CD4-positive, alpha-beta memory T cell (primary cell): ENCODE measurements around the gene HIBADH. TPM values are rescaled to one million over a fixed set of nuclear protein-coding genes. Genes with fewer than 3 reads are reported as not detected.

Experiments used
- CTCF ChIA-PET: fragments of 350-600 bp; sonication (Branson Sonifier 250); formaldehyde crosslinking; loops from one replicate; lab custom pipeline; 2021; ENCODE audit warnings: inconsistent platforms; ENCODE audit not compliant: partially characterized antibody; lab: Charles Lee
- POLR2A ChIA-PET: fragments of 350-600 bp; sonication (Branson Sonifier 250); formaldehyde crosslinking; loops from one replicate; lab custom pipeline; 2021; ENCODE audit not compliant: partially characterized antibody; lab: Charles Lee
- DNase-seq, 5 donors: peaks; one replicate each; pipeline versions ENCODE4 v3.0.0 to v3.0.0-alpha.2; 2020 to 2022; ENCODE audit warnings: mixed read lengths in 1 of 5
- H3K27ac ChIP-seq: one replicate; pipeline ENCODE4 v1.7.0; 2013; ENCODE audit warnings: low read depth, low read length
- H3K27me3 ChIP-seq: 2 replicates; pipeline ENCODE4 v1.7.0; 2013; ENCODE audit warnings: mild to moderate bottlenecking, low read length, moderate library complexity; ENCODE audit not compliant: insufficient read depth
- H3K36me3 ChIP-seq: 2 replicates; pipeline ENCODE4 v1.7.0; 2013; ENCODE audit warnings: mild to moderate bottlenecking, low read length, moderate library complexity; ENCODE audit not compliant: insufficient read depth
- H3K4me1 ChIP-seq: 2 replicates; pipeline ENCODE4 v1.7.0; 2013; ENCODE audit warnings: mild to moderate bottlenecking, low read length, moderate library complexity; ENCODE audit not compliant: insufficient read depth
- H3K4me3 ChIP-seq, 2 donors: one replicate each; pipeline ENCODE4 v1.7.0; 2013; ENCODE audit warnings: low read length in 2 of 2, mild to moderate bottlenecking in 1 of 2
- H3K9me3 ChIP-seq, 2 donors: one replicate each; pipeline ENCODE4 v1.7.0; 2013; ENCODE audit warnings: low read length in 2 of 2, control low read depth in 1 of 2; ENCODE audit not compliant: control insufficient read depth in 1 of 2
- H3K27ac Mint-ChIP-seq, 7 donors: one replicate each; pipeline ENCODE4 v1.8.0; 2020 to 2021; ENCODE audit warnings: mixed read lengths in 7 of 7, mild to moderate bottlenecking in 6 of 7, inconsistent platforms in 3 of 7, moderate library complexity in 3 of 7
- H3K27me3 Mint-ChIP-seq, 2 donors: one replicate each; pipeline ENCODE4 v1.8.0; 2020 to 2021; ENCODE audit warnings: mixed read lengths in 2 of 2
- H3K36me3 Mint-ChIP-seq, 2 donors: one replicate each; pipeline ENCODE4 v1.8.0; 2020 to 2021; ENCODE audit warnings: mixed read lengths in 2 of 2, inconsistent platforms in 1 of 2, mild to moderate bottlenecking in 1 of 2
- H3K4me1 Mint-ChIP-seq, 4 donors: one replicate each; pipeline ENCODE4 v1.8.0; 2020 to 2021; ENCODE audit warnings: mixed read lengths in 4 of 4, mild to moderate bottlenecking in 1 of 4
- H3K4me3 Mint-ChIP-seq, 8 donors: one replicate each; pipeline ENCODE4 v1.8.0; 2020 to 2021; ENCODE audit warnings: mixed read lengths in 8 of 8, mild to moderate bottlenecking in 7 of 8, moderate library complexity in 6 of 8, inconsistent platforms in 3 of 8
- H3K9me3 Mint-ChIP-seq, 8 donors: one replicate each; pipeline ENCODE4 v1.8.0; 2020 to 2021; ENCODE audit warnings: mixed read lengths in 8 of 8, mild to moderate bottlenecking in 5 of 8, inconsistent platforms in 3 of 8, moderate library complexity in 1 of 8
- intact Hi-C: fragments of 100-400 bp; cut with micrococcal nuclease; formaldehyde crosslinking; loops from one replicate; pipeline ENCODE4 v1.15.1; 2023
- polyA plus RNA-seq, 2 donors: library from polyadenylated mRNA; unstranded; fragments of 300-500 nt; fragmentation: Illumina TruSeq; gene quantifications; one replicate each; pipeline ENCODE4 v1.2.3, GENCODE V29; 2021
- total RNA-seq, 2 experiments: library from RNA; stranded (reverse); gene quantifications; one replicate each; pipeline ENCODE4 v1.2.3, GENCODE V29; 2021

HIBADH gene
- total and polyA plus RNA-seq, 4 experiments from 2014 or later = 13.6 to 51.3 (median 21.2) TPM

- POLR2A ChIA-PET = no interaction called here
- peaks cover 3 to 8% of the 10 kb centered on the region in 2 donors for H3K27me3 Mint-ChIP-seq
- intact Hi-C loops = no loop called here
- DNase-seq = no peak
- Histone ChIP-seq H3K4me3 (no peak overlapping the region), H3K4me1 (no peaks in the 10 kb centered on the region), H3K27me3 (no peaks in the 10 kb centered on the region), H3K9me3 (no peaks in the 10 kb centered on the region), H3K27ac (no peak overlapping the region), H3K36me3 (no peaks in the 10 kb centered on the region)
- no peak overlapping the region for H3K4me3 Mint-ChIP-seq
- no peak overlapping the region for H3K27ac Mint-ChIP-seq
- no peaks in the 10 kb centered on the region for H3K36me3 Mint-ChIP-seq
- peaks cover 0 to under 1% (median 0%) of the 10 kb centered on the region in 4 donors for H3K4me1 Mint-ChIP-seq
- H3K9me3 Mint-ChIP-seq = peaks cover 0 to 3% (median 0%) of the 10 kb centered on the region in 8 donors
- CTCF ChIA-PET = no interaction called here
Observed at GRCh38 chr7:27670177-27670576, 7.5 kb upstream of the HIBADH start.

GRCh38 chr7:27665531-27665930 lies 2.8 kb upstream of the HIBADH start:
- intact Hi-C loops = no loop called here
- H3K9me3 Mint-ChIP-seq = peaks cover 0 to 2% (median 0%) of the 10 kb centered on the region in 8 donors
- H3K4me3 ChIP-seq = no peak overlapping the region
- no peaks in the 10 kb centered on the region for H3K36me3 ChIP-seq
- no peaks in the 10 kb centered on the region for H3K27me3 ChIP-seq
- H3K36me3 Mint-ChIP-seq = no peaks in the 10 kb centered on the region
- H3K27ac ChIP-seq = no peak overlapping the region
- H3K9me3 ChIP-seq = no peaks in the 10 kb centered on the region
- H3K4me3 Mint-ChIP-seq = no peak overlapping the region
- peak overlapping the region in 1 of 7 donors; percentile 73 for H3K27ac Mint-ChIP-seq
- POLR2A ChIA-PET = interaction anchor here (1.0 to 2.0 kb wide), 2 partner anchors 74 to 75 kb away, joined by 3 to 9 read pairs; partner anchors contain the start of gene TAX1BP1
- peaks cover 1 to 2% of the 10 kb centered on the region in 2 donors for H3K27me3 Mint-ChIP-seq
- CTCF ChIA-PET = no interaction called here
- no peak for DNase-seq
- H3K4me1 Mint-ChIP-seq = peaks cover 9 to 23% (median 15%) of the 10 kb centered on the region in 4 donors
- peaks cover 16% of the 10 kb centered on the region for H3K4me1 ChIP-seq

GRCh38 chr7:27663989-27664331 lies 1.3 kb upstream of the HIBADH start:
- H3K27ac ChIP-seq = peak overlapping the region; percentile 39

GRCh38 chr7:27661811-27662489 lies 733 bp downstream of the HIBADH start:
- H3K4me3 Mint-ChIP-seq = peak overlapping the region; percentile 82 to 89 (median 87)
- peak overlapping the region; percentile 67 to 83 for H3K4me3 ChIP-seq
- peak overlapping the region; percentile 35 to 93 (median 82) for H3K27ac Mint-ChIP-seq
- CTCF ChIA-PET = interaction anchor here (0.8 to 2.3 kb wide), 8 partner anchors 12 to 483 kb away, joined by 3 to 9 read pairs (median 4); partner anchors contain the start of gene TAX1BP1
- H3K9me3 Mint-ChIP-seq = peaks cover 0 to 2% (median 0%) of the 10 kb centered on the region in 8 donors
- H3K4me1 ChIP-seq = peaks cover 16% of the 10 kb centered on the region
- peak overlapping the region; percentile 69 for H3K27ac ChIP-seq
- no peaks in the 10 kb centered on the region for H3K36me3 ChIP-seq
- POLR2A ChIA-PET = interaction anchor here (0.6 to 4.3 kb wide), 10 partner anchors 13 to 517 kb away, joined by 3 to 101 read pairs (median 4); partner anchors contain the start of gene TAX1BP1
- H3K9me3 ChIP-seq = no peaks in the 10 kb centered on the region
- intact Hi-C loops = loop anchor here (1.0 to 5.0 kb wide), 3 partner anchors 122 to 1367 kb away; no protein-coding TSS in a partner anchor
- H3K4me1 Mint-ChIP-seq = peaks cover 15 to 34% (median 20%) of the 10 kb centered on the region in 4 donors
- no peaks in the 10 kb centered on the region for H3K27me3 ChIP-seq
- no peaks in the 10 kb centered on the region for H3K36me3 Mint-ChIP-seq
- peak in 2 of 5 donors; percentile 31 to 37 for DNase-seq
- no peaks in the 10 kb centered on the region for H3K27me3 Mint-ChIP-seq

More at GRCh38 chr7:27663989-27664331, 1.3 kb upstream of the HIBADH start:
- ChIA-PET CTCF (no interaction called here), POLR2A (interaction anchor here (0.6 to 1.0 kb wide), 2 partner anchors 77 to 341 kb away, joined by 4 read pairs; partner anchors contain the start of gene TAX1BP1)
- Histone ChIP-seq H3K4me3 (no peak overlapping the region), H3K27me3 (no peaks in the 10 kb centered on the region), H3K9me3 (no peaks in the 10 kb centered on the region), H3K4me1 (peaks cover 16% of the 10 kb centered on the region), H3K36me3 (no peaks in the 10 kb centered on the region)
- Mint-ChIP-seq H3K27me3 (peaks cover 0 to 2% of the 10 kb centered on the region in 2 donors), H3K27ac (peak overlapping the region; percentile 89 to 95 (median 93)), H3K4me3 (peak overlapping the region; percentile 57 to 89 (median 87)), H3K9me3 (peaks cover 0 to 2% (median 0%) of the 10 kb centered on the region in 8 donors), H3K4me1 (peaks cover 9 to 23% (median 15%) of the 10 kb centered on the region in 4 donors), H3K36me3 (no peaks in the 10 kb centered on the region)
- intact Hi-C loops = loop anchor here (1.0 to 5.0 kb wide), 4 partner anchors 76 to 1369 kb away; partner anchors contain the start of gene TAX1BP1
- no peak for DNase-seq

- POLR2A ChIA-PET = no interaction called here
Observed at GRCh38 chr7:27656724-27657123, 6.0 kb downstream of the HIBADH start.

GRCh38 chr7:27655184-27655583 lies 7.5 kb downstream of the HIBADH start:
- Histone ChIP-seq H3K4me3 (no peak overlapping the region), H3K36me3 (no peaks in the 10 kb centered on the region), H3K4me1 (no peaks in the 10 kb centered on the region), H3K9me3 (no peaks in the 10 kb centered on the region), H3K27me3 (no peaks in the 10 kb centered on the region), H3K27ac (no peak overlapping the region)
- no peak overlapping the region for H3K4me3 Mint-ChIP-seq
- H3K4me1 Mint-ChIP-seq = peaks cover 8 to 12% (median 11%) of the 10 kb centered on the region in 4 donors
- no peaks in the 10 kb centered on the region for H3K27me3 Mint-ChIP-seq
- DNase-seq = no peak
- CTCF ChIA-PET = interaction anchor here (1.2 to 1.4 kb wide), 2 partner anchors 21 to 130 kb away, joined by 3 to 4 read pairs; no protein-coding TSS in a partner anchor
- no peaks in the 10 kb centered on the region for H3K9me3 Mint-ChIP-seq
- peaks cover 5 to 23% of the 10 kb centered on the region in 2 donors for H3K36me3 Mint-ChIP-seq
- intact Hi-C loops = no loop called here
- POLR2A ChIA-PET = no interaction called here
- no peak overlapping the region for H3K27ac Mint-ChIP-seq

More at GRCh38 chr7:27656724-27657123, 6.0 kb downstream of the HIBADH start:
- no peaks in the 10 kb centered on the region for H3K9me3 Mint-ChIP-seq
- no peak for DNase-seq
- Histone ChIP-seq H3K4me3 (no peak overlapping the region), H3K4me1 (peaks cover 2% of the 10 kb centered on the region), H3K27me3 (no peaks in the 10 kb centered on the region), H3K36me3 (no peaks in the 10 kb centered on the region), H3K27ac (no peak overlapping the region), H3K9me3 (no peaks in the 10 kb centered on the region)
- no peak overlapping the region for H3K27ac Mint-ChIP-seq
- CTCF ChIA-PET = no interaction called here
- H3K4me1 Mint-ChIP-seq = peaks cover 12 to 20% (median 15%) of the 10 kb centered on the region in 4 donors
- intact Hi-C loops = no loop called here
- no peaks in the 10 kb centered on the region for H3K27me3 Mint-ChIP-seq
- H3K4me3 Mint-ChIP-seq = no peak overlapping the region
- H3K36me3 Mint-ChIP-seq = peaks cover 5 to 14% of the 10 kb centered on the region in 2 donors

- intact Hi-C loops = no loop called here
- Histone ChIP-seq H3K27me3 (no peaks in the 10 kb centered on the region), H3K27ac (no peak overlapping the region), H3K9me3 (no peaks in the 10 kb centered on the region), H3K4me1 (no peaks in the 10 kb centered on the region), H3K36me3 (no peaks in the 10 kb centered on the region), H3K4me3 (no peak overlapping the region)
- Mint-ChIP-seq H3K36me3 (peaks cover 22 to 44% of the 10 kb centered on the region in 2 donors), H3K4me3 (no peak overlapping the region), H3K4me1 (peaks cover 3 to 8% (median 7%) of the 10 kb centered on the region in 4 donors), H3K9me3 (no peaks in the 10 kb centered on the region), H3K27me3 (no peaks in the 10 kb centered on the region), H3K27ac (no peak overlapping the region)
- DNase-seq = no peak
- ChIA-PET CTCF (no interaction called here), POLR2A (no interaction called here)
Observed at GRCh38 chr7:27652518-27652917, 10.2 kb downstream of the HIBADH start.
